ENCODE measurements around the gene ERGIC3.

The ERGIC3 gene

GRCh38 chr20:35598899-35599775, 57.3 kb downstream of the ERGIC3 start:
- DNase-seq (ENCODE audit: low read depth), result no peak

- DNase-seq (ENCODE audit: low read depth), result no peak
These were observed 57.9 kb downstream of the ERGIC3 start for GRCh38 chr20:35599776-35600120.

GRCh38 chr20:35600176-35600992, 58.5 kb downstream of the ERGIC3 start:
- no peak for DNase-seq (ENCODE audit: low read depth)

- peak; percentile 73 for DNase-seq (ENCODE audit: low read depth)
These were observed 59.4 kb downstream of the ERGIC3 start for GRCh38 chr20:35600993-35601973.

- no peak for DNase-seq (ENCODE audit: low read depth)
These were observed 60.1 kb downstream of the ERGIC3 start for GRCh38 chr20:35601990-35602389.

- DNase-seq (ENCODE audit: low read depth), result no peak
These were observed 61.1 kb downstream of the ERGIC3 start for GRCh38 chr20:35602851-35603495.

GRCh38 chr20:35603695-35604448, 62.0 kb downstream of the ERGIC3 start:
- DNase-seq (ENCODE audit: low read depth), result no peak

- peak; percentile 15 for DNase-seq (ENCODE audit: low read depth)
These were observed 62.5 kb downstream of the ERGIC3 start for GRCh38 chr20:35604449-35604747.

- DNase-seq (ENCODE audit: low read depth), result no peak
These were observed 64.2 kb downstream of the ERGIC3 start for GRCh38 chr20:35606127-35606526.
